Measurements from ENCODE around the gene LIAS. TPM values are rescaled to one million over a fixed set of nuclear protein-coding genes. Genes with fewer than 3 reads are reported as not detected.
A peak's percentile ranks its signal among the peaks of the same experiment; 100 is the strongest.

The LIAS gene
- total RNA-seq, 1 donor from 2014 or later: 9.6 TPM

DNA sequence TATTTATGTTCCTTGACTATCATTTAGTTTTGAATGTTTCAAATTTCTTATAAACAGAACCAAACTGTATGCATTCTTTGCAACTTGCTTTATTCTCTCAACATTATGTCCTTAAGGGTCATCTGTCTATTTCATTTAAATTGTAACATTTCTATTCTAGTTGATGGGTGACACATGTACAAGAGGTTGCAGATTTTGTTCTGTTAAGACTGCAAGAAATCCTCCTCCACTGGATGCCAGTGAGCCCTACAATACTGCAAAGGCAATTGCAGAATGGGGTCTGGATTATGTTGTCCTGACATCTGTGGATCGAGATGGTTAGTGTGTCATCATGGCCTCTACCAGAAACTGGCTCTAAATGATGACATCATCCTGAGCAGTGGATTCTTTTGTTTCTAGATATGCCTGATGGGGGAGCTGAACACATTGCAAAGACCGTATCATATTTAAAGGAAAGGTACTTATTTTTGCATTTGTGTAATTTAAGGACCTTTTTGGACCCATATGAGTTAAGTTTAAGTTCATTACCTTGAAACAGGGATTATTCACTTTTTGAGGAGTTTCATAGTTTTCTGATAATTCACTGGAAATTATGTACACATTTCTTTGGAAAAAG is 6.1 kb downstream of the LIAS start:
- Mint-ChIP-seq H3K27me3 (ENCODE audit: low read depth, unreplicated experiment) (no peaks in the 10 kb centered on the region), H3K9me3 (ENCODE audit: unreplicated experiment) (no peaks in the 10 kb centered on the region), H3K4me1 (ENCODE audit: low read depth, unreplicated experiment) (peaks cover 2% of the 10 kb centered on the region), H3K4me3 (ENCODE audit: unreplicated experiment) (no peak overlapping the region), H3K27ac (ENCODE audit: unreplicated experiment) (peak overlapping the region; percentile 9), H3K36me3 (ENCODE audit: low read depth, unreplicated experiment) (no peaks in the 10 kb centered on the region)
- peak overlapping the region; percentile 30 for H3K9ac ChIP-seq (ENCODE audit: low read length)
- no peaks in the 10 kb centered on the region for H3K27me3 ChIP-seq (ENCODE audit: insufficient read depth, low read length)
- H3K27ac ChIP-seq (ENCODE audit: low read depth, low read length): peak overlapping the region; percentile 74
- H3K9me3 ChIP-seq (ENCODE audit: insufficient read depth, low read depth, low read length): no peaks in the 10 kb centered on the region
- H3K4me1 ChIP-seq (ENCODE audit: insufficient read depth, low read length): peaks cover 7% of the 10 kb centered on the region
- TF ChIP-seq CTCF (IDR thresholded peaks at IDR 0.05; ENCODE audit: insufficient read depth, low read depth, low read length) (peak; percentile 24), EZH2 (IDR thresholded peaks at IDR 0.05; ENCODE audit: insufficient read depth, low read length) (no peak)
- FAIRE-seq (peak; percentile 82), DNase-seq (ENCODE audit: low read depth) (peak; percentile 81)
- H2AFZ ChIP-seq (ENCODE audit: low read depth, low read length): peak overlapping the region; percentile 68
- peaks cover 3% of the 10 kb centered on the region for H3K36me3 ChIP-seq (ENCODE audit: insufficient read depth, low read length)
- H4K20me1 ChIP-seq (ENCODE audit: insufficient read depth, low read length): no peaks in the 10 kb centered on the region
- H3K4me3 ChIP-seq (ENCODE audit: insufficient read depth, low read depth, low read length): no peak overlapping the region
- peaks cover under 1% of the 10 kb centered on the region for H3K79me2 ChIP-seq (ENCODE audit: insufficient read depth, low read length)
- H3K4me2 ChIP-seq (ENCODE audit: low read length): peak overlapping the region; percentile 48

- Histone ChIP-seq H3K4me1 (ENCODE audit: insufficient read depth, low read length) (peaks cover 6% of the 10 kb centered on the region), H3K9me3 (ENCODE audit: insufficient read depth, low read depth, low read length) (no peaks in the 10 kb centered on the region), H3K27me3 (ENCODE audit: insufficient read depth, low read length) (no peaks in the 10 kb centered on the region), H3K27ac (ENCODE audit: low read depth, low read length) (no peak overlapping the region), H3K79me2 (ENCODE audit: insufficient read depth, low read length) (no peaks in the 10 kb centered on the region), H3K4me3 (ENCODE audit: insufficient read depth, low read depth, low read length) (no peak overlapping the region), H3K36me3 (ENCODE audit: insufficient read depth, low read length) (peaks cover 3% of the 10 kb centered on the region), H3K4me2 (ENCODE audit: low read length) (no peak overlapping the region), H2AFZ (ENCODE audit: low read depth, low read length) (no peak overlapping the region), H3K9ac (ENCODE audit: low read length) (no peak overlapping the region), H4K20me1 (ENCODE audit: insufficient read depth, low read length) (no peaks in the 10 kb centered on the region)
- DNase-seq (ENCODE audit: low read depth) (peak; percentile 57), FAIRE-seq (no peak)
- Mint-ChIP-seq H3K27me3 (ENCODE audit: low read depth, unreplicated experiment) (no peaks in the 10 kb centered on the region), H3K4me1 (ENCODE audit: low read depth, unreplicated experiment) (peaks cover 2% of the 10 kb centered on the region), H3K27ac (ENCODE audit: unreplicated experiment) (no peak overlapping the region), H3K9me3 (ENCODE audit: unreplicated experiment) (no peaks in the 10 kb centered on the region), H3K4me3 (ENCODE audit: unreplicated experiment) (no peak overlapping the region), H3K36me3 (ENCODE audit: low read depth, unreplicated experiment) (no peaks in the 10 kb centered on the region)
- no peak for TF ChIP-seq EZH2 (IDR thresholded peaks at IDR 0.05; ENCODE audit: insufficient read depth, low read length)
- TF ChIP-seq CTCF (IDR thresholded peaks at IDR 0.05; ENCODE audit: insufficient read depth, low read depth, low read length): no peak
Measured at GRCh38 chr4:39466747-39467146, 7.9 kb downstream of the LIAS start.

GRCh38 chr4:39467464-39467863 is 8.6 kb downstream of the LIAS start:
- Mint-ChIP-seq H3K9me3 (ENCODE audit: unreplicated experiment) (no peaks in the 10 kb centered on the region), H3K36me3 (ENCODE audit: low read depth, unreplicated experiment) (no peaks in the 10 kb centered on the region), H3K27me3 (ENCODE audit: low read depth, unreplicated experiment) (no peaks in the 10 kb centered on the region), H3K4me3 (ENCODE audit: unreplicated experiment) (no peak overlapping the region), H3K4me1 (ENCODE audit: low read depth, unreplicated experiment) (peaks cover 2% of the 10 kb centered on the region), H3K27ac (ENCODE audit: unreplicated experiment) (no peak overlapping the region)
- H2AFZ ChIP-seq (ENCODE audit: low read depth, low read length): no peak overlapping the region
- TF ChIP-seq EZH2 (IDR thresholded peaks at IDR 0.05; ENCODE audit: insufficient read depth, low read length): no peak
- no peak for TF ChIP-seq CTCF (IDR thresholded peaks at IDR 0.05; ENCODE audit: insufficient read depth, low read depth, low read length)
- H4K20me1 ChIP-seq (ENCODE audit: insufficient read depth, low read length): no peaks in the 10 kb centered on the region
- H3K27ac ChIP-seq (ENCODE audit: low read depth, low read length): no peak overlapping the region
- H3K9me3 ChIP-seq (ENCODE audit: insufficient read depth, low read depth, low read length): no peaks in the 10 kb centered on the region
- no peak overlapping the region for H3K4me3 ChIP-seq (ENCODE audit: insufficient read depth, low read depth, low read length)
- no peaks in the 10 kb centered on the region for H3K27me3 ChIP-seq (ENCODE audit: insufficient read depth, low read length)
- peaks cover 6% of the 10 kb centered on the region for H3K4me1 ChIP-seq (ENCODE audit: insufficient read depth, low read length)
- DNase-seq (ENCODE audit: low read depth) (no peak), FAIRE-seq (no peak)
- H3K4me2 ChIP-seq (ENCODE audit: low read length): no peak overlapping the region
- H3K79me2 ChIP-seq (ENCODE audit: insufficient read depth, low read length): no peaks in the 10 kb centered on the region
- no peak overlapping the region for H3K9ac ChIP-seq (ENCODE audit: low read length)
- H3K36me3 ChIP-seq (ENCODE audit: insufficient read depth, low read length): peaks cover 7% of the 10 kb centered on the region

Measured in astrocyte (in vitro differentiated cells and primary cell).